A549 (cell line): ENCODE measurements around the gene CDHR2. TPM values are rescaled to one million over a fixed set of nuclear protein-coding genes. Genes with fewer than 3 reads are reported as not detected.

Experiments
- ATAC-seq, 2 experiments: fragments of 200-7000 bp in 1 of 2; fragments of >200 bp in 1 of 2; cut with Nextera tagmentation in 1 of 2; cut with Tn5 transposase in 1 of 2; 3 replicates each; pipeline versions ENCODE4 v1.8.0 to v1.9.1; 2018 to 2020; ENCODE audit warnings: mild to moderate bottlenecking in 1 of 2, moderate library complexity in 1 of 2
- CTCF ChIA-PET: fragments of 300-600 bp; sonication (Branson Sonifier 250); formaldehyde crosslinking; extraction: SDS; loops from one replicate; lab custom pipeline; 2021; ENCODE audit warnings: antibody characterized with exemption, inconsistent platforms; lab: Yijun Ruan, JAX
- POLR2A ChIA-PET: fragments of 350-600 bp; formaldehyde crosslinking; extraction: SDS; loops from one replicate; lab custom pipeline; 2021; ENCODE audit warnings: antibody characterized with exemption, inconsistent platforms; lab: Yijun Ruan, JAX
- DNase-seq, 2 experiments: peaks; one replicate each; pipeline versions ENCODE4 v3.0.0 to v3.0.0-alpha.2; 2011 to 2016; ENCODE audit warnings: low read depth in 1 of 2, low spot score in 1 of 2
- FAIRE-seq: peaks from 2 replicates; lab custom pipeline; 2011; peaks lifted over from hg19 to GRCh38; lab: Jason Lieb, UNC
- H3K27ac ChIP-seq, 2 experiments: fragments of >200 bp; sonication (Bioruptor Twin); formaldehyde crosslinking; 3 replicates each; pipeline ENCODE4 v1.5.1; 2016 to 2017
- H3K4me1 ChIP-seq: fragments of >200 bp; sonication (Bioruptor Twin); formaldehyde crosslinking; 3 replicates; pipeline ENCODE4 v1.6.1; 2016
- H3K4me2 ChIP-seq: fragments of >200 bp; sonication (Bioruptor Twin); formaldehyde crosslinking; 3 replicates; pipeline ENCODE4 v1.6.1; 2016
- H3K4me3 ChIP-seq: fragments of >200 bp; sonication (Bioruptor Twin); formaldehyde crosslinking; 3 replicates; pipeline ENCODE4 v1.5.1; 2016
- H3K9me3 ChIP-seq: fragments of >200 bp; sonication (Bioruptor Twin); formaldehyde crosslinking; 3 replicates; pipeline ENCODE4 v1.6.1; 2016
- ATOH8 ChIP-seq: fragments of 250-450 bp; sonication (Bioruptor Pico); IDR thresholded peaks from 2 replicates; pipeline ENCODE4 v1.5.0; 2020; ENCODE audit warnings: low read depth, mild to moderate bottlenecking, moderate library complexity
- BHLHE40 ChIP-seq: IDR thresholded peaks from 2 replicates; pipeline ENCODE4 v1.6.1; 2012; ENCODE audit warnings: low read depth, low read length, inconsistent platforms
- CHD2 ChIP-seq: fragments of 150-350 bp; IDR thresholded peaks from 2 replicates; pipeline ENCODE4 v1.6.1; 2014; ENCODE audit warnings: low read length; ENCODE audit not compliant: partially characterized antibody
- FOSB ChIP-seq: fragments of 250-450 bp; sonication (Bioruptor Pico); IDR thresholded peaks from 2 replicates; pipeline ENCODE4 v1.5.0; 2020; ENCODE audit warnings: mild to moderate bottlenecking, moderate library complexity
- GATA3 ChIP-seq: IDR thresholded peaks from 2 replicates; pipeline ENCODE4 v1.6.1; 2012; ENCODE audit warnings: borderline replicate concordance
- HEYL ChIP-seq: fragments of 250-450 bp; sonication (Bioruptor Pico); IDR thresholded peaks from 2 replicates; pipeline ENCODE4 v1.8.0; 2021; ENCODE audit warnings: mild to moderate bottlenecking, moderate library complexity
- HOXB13 ChIP-seq: fragments of 250-450 bp; sonication (Bioruptor Pico); IDR thresholded peaks from 2 replicates; pipeline ENCODE4 v1.5.0; 2020; ENCODE audit warnings: low read depth, mild to moderate bottlenecking, moderate library complexity
- HOXB5 ChIP-seq: fragments of 250-450 bp; sonication (Bioruptor Pico); IDR thresholded peaks from 2 replicates; pipeline ENCODE4 v1.5.0; 2020; ENCODE audit warnings: mild to moderate bottlenecking, moderate library complexity
- JUN ChIP-seq, 2 experiments: fragments of >200 bp; sonication (Bioruptor Twin); formaldehyde crosslinking; IDR thresholded peaks; 2 replicates in 1 of 2; 3 replicates in 1 of 2; pipeline ENCODE4 v1.6.1; 2016 to 2017
- KDM1A ChIP-seq: fragments of 200-600 bp; sonication (generic); IDR thresholded peaks from 2 replicates; pipeline ENCODE4 v1.6.1; 2016; ENCODE audit warnings: low read depth, mild to moderate bottlenecking
- KDM5A ChIP-seq: fragments of 200-600 bp; sonication (generic); IDR thresholded peaks from 2 replicates; pipeline ENCODE4 v1.6.1; 2016; ENCODE audit warnings: antibody characterized with exemption, mild to moderate bottlenecking
- MAZ ChIP-seq: fragments of 150-350 bp; IDR thresholded peaks from 2 replicates; pipeline ENCODE4 v1.6.1; 2014; ENCODE audit warnings: antibody characterized with exemption, low read depth, low read length, borderline replicate concordance
- MYC ChIP-seq: IDR thresholded peaks from 2 replicates; pipeline ENCODE4 v1.6.1; 2012; ENCODE audit warnings: mild to moderate bottlenecking, inconsistent platforms, low read length, improper control_type of control experiment, borderline replicate concordance
- NPAS2 ChIP-seq: fragments of 250-450 bp; sonication (Bioruptor Pico); IDR thresholded peaks from 2 replicates; pipeline ENCODE4 v1.8.0; 2022; ENCODE audit warnings: mild to moderate bottlenecking, moderate library complexity, borderline replicate concordance
- NR3C1 ChIP-seq: fragments of >200 bp; sonication (Bioruptor Twin); formaldehyde crosslinking; IDR thresholded peaks from 3 replicates; pipeline ENCODE4 v1.6.1; 2017
- PBX3 ChIP-seq: IDR thresholded peaks from 2 replicates; pipeline ENCODE4 v1.6.1; 2012
- RAD21 ChIP-seq, 2 experiments: fragments of >200 bp in 1 of 2; sonication (Bioruptor Twin) in 1 of 2; formaldehyde crosslinking in 1 of 2; IDR thresholded peaks in 1 of 2; conservative IDR thresholded peaks in 1 of 2; 2 replicates in 1 of 2; 3 replicates in 1 of 2; pipeline ENCODE4 v1.6.1; 2012 to 2018; ENCODE audit warnings: inconsistent platforms in 1 of 2
- RNF2 ChIP-seq: fragments of 200-600 bp; sonication (generic); IDR thresholded peaks from 2 replicates; pipeline ENCODE4 v1.6.1; 2016; ENCODE audit warnings: low read depth, mild to moderate bottlenecking, antibody characterized with exemption, moderate library complexity, borderline replicate concordance
- SREBF2 ChIP-seq: fragments of 450-650 bp; IDR thresholded peaks from 2 replicates; pipeline ENCODE4 v1.6.1; 2014; ENCODE audit warnings: mild to moderate bottlenecking, moderate library complexity
- ZC3H11A ChIP-seq: fragments of 450-650 bp; IDR thresholded peaks from 2 replicates; pipeline ENCODE4 v1.6.1; 2014; ENCODE audit warnings: antibody characterized with exemption, mild to moderate bottlenecking
- ZNF302 ChIP-seq: fragments of 250-450 bp; sonication (Bioruptor Pico); IDR thresholded peaks from 2 replicates; pipeline ENCODE4 v1.9.0; 2021; ENCODE audit warnings: inconsistent platforms, mild to moderate bottlenecking, moderate library complexity
- ZSCAN20 ChIP-seq: fragments of 250-450 bp; sonication (Bioruptor Pico); IDR thresholded peaks from 2 replicates; pipeline ENCODE4 v1.8.0; 2022; ENCODE audit warnings: mild to moderate bottlenecking, moderate library complexity
- WGBS: methylation state at CpG from one replicate; pipeline ENCODE4 v1.1.6; 2017; ENCODE audit errors: missing lambda C conversion rate; 5-methylcytosine and 5-hydroxymethylcytosine counted together
- polyA plus RNA-seq, 4 experiments: library from polyadenylated mRNA; depleted of rRNA in 3 of 4; stranded (reverse); fragments of >200 nt; fragmentation: RNase III in 1 of 4; extraction: RNeasy Plus Mini Kit Qiagen cat#74134 plus additional on column Dnase treatment in 1 of 4; gene quantifications; 2 replicates in 3 of 4; 3 replicates in 1 of 4; pipeline ENCODE4 v1.2.3, GENCODE V29; 2011 to 2017
- TF ChIP-seq, protein P1 (sequence below): fragments of 450-650 bp; IDR thresholded peaks from 2 replicates; pipeline ENCODE4 v1.6.1; 2014; ENCODE audit warnings: antibody characterized with exemption
- TF ChIP-seq, protein P2 (sequence below): fragments of >200 bp; sonication (Bioruptor Twin); formaldehyde crosslinking; IDR thresholded peaks from 3 replicates; pipeline ENCODE4 v1.5.1; 2016

The CDHR2 gene
- polyA plus RNA-seq, 2 of the 4 experiments (the other 2 are of a cell fraction): 0.09 TPM; not detected in 1

GRCh38 chr5:176532795-176533194 is 16.3 kb upstream of the CDHR2 start:
- FAIRE-seq (no peak), ATAC-seq (no peak), DNase-seq (no peak)
- Histone ChIP-seq H3K4me3 (no peak overlapping the region), H3K9me3 (no peaks in the 10 kb centered on the region), H3K4me2 (peak overlapping the region; percentile 97; the same call in 1 of the 3 replicates), H3K4me1 (peaks cover 40% of the 10 kb centered on the region), H3K27ac (peak overlapping the region in 1 of 2 experiments; percentile 95; a peak in 3 of 6 replicates)
- CTCF ChIA-PET: interaction anchor here (0.6 to 2.2 kb wide), 8 partner anchors 9 to 117 kb away, joined by 3 to 10 read pairs (median 3); partner anchors contain the start of gene CLTB
- 97% methylated on average over 8 of the region's 9 CpGs for WGBS
- POLR2A ChIA-PET: no interaction called here
- TF ChIP-seq ZNF302 (CRISPR knock-in tag) (no peak), CHD2 (no peak), ATOH8 (CRISPR knock-in tag) (no peak), NR3C1 (no peak), HOXB13 (CRISPR knock-in tag) (no peak), SREBF2 (no peak), KDM5A (no peak), FOSB (CRISPR knock-in tag) (no peak), JUN (IDR thresholded peaks at IDR 0.05) (no peak), NPAS2 (CRISPR knock-in tag) (no peak)
- TF ChIP-seq, protein P1, sequence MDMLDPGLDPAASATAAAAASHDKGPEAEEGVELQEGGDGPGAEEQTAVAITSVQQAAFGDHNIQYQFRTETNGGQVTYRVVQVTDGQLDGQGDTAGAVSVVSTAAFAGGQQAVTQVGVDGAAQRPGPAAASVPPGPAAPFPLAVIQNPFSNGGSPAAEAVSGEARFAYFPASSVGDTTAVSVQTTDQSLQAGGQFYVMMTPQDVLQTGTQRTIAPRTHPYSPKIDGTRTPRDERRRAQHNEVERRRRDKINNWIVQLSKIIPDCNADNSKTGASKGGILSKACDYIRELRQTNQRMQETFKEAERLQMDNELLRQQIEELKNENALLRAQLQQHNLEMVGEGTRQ: no peak
- TF ChIP-seq, protein P2, sequence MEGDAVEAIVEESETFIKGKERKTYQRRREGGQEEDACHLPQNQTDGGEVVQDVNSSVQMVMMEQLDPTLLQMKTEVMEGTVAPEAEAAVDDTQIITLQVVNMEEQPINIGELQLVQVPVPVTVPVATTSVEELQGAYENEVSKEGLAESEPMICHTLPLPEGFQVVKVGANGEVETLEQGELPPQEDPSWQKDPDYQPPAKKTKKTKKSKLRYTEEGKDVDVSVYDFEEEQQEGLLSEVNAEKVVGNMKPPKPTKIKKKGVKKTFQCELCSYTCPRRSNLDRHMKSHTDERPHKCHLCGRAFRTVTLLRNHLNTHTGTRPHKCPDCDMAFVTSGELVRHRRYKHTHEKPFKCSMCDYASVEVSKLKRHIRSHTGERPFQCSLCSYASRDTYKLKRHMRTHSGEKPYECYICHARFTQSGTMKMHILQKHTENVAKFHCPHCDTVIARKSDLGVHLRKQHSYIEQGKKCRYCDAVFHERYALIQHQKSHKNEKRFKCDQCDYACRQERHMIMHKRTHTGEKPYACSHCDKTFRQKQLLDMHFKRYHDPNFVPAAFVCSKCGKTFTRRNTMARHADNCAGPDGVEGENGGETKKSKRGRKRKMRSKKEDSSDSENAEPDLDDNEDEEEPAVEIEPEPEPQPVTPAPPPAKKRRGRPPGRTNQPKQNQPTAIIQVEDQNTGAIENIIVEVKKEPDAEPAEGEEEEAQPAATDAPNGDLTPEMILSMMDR: no peak

GRCh38 chr5:176533390-176533789 is 15.8 kb upstream of the CDHR2 start:
- 68% methylated on average over 8 of the region's 8 CpGs for WGBS
- ChIA-PET CTCF (interaction anchor here (0.6 to 2.1 kb wide), 8 partner anchors 9 to 85 kb away, joined by 3 to 13 read pairs (median 3); partner anchors contain the start of gene FAF2), POLR2A (interaction anchor here (0.7 kb wide), 1 partner anchor 15 kb away, joined by 3 read pairs; no protein-coding TSS in a partner anchor)
- TF ChIP-seq KDM1A: no peak
- TF ChIP-seq HOXB13 (CRISPR knock-in tag): no peak
- TF ChIP-seq HOXB5 (CRISPR knock-in tag): no peak
- TF ChIP-seq MAZ: no peak
- TF ChIP-seq SREBF2: no peak
- TF ChIP-seq BHLHE40: no peak
- no peak for TF ChIP-seq MYC
- no peak for TF ChIP-seq PBX3
- TF ChIP-seq, protein P1: no peak
- no peak for TF ChIP-seq ZNF302 (CRISPR knock-in tag)
- no peak for TF ChIP-seq GATA3
- TF ChIP-seq RAD21 (conservative IDR thresholded peaks at IDR 0.05 in 1 of 2, IDR thresholded peaks at IDR 0.05 in 1 of 2): no peak
- no peak for TF ChIP-seq ZC3H11A
- no peak for TF ChIP-seq CHD2
- no peak for TF ChIP-seq ZSCAN20 (CRISPR knock-in tag)
- no peak for TF ChIP-seq FOSB (CRISPR knock-in tag)
- TF ChIP-seq HEYL (CRISPR knock-in tag): no peak
- TF ChIP-seq NPAS2 (CRISPR knock-in tag): no peak
- no peak for TF ChIP-seq RNF2
- ATAC-seq (no peak), FAIRE-seq (no peak), DNase-seq (no peak)
- no peaks in the 10 kb centered on the region for H3K9me3 ChIP-seq
- peaks cover 44% of the 10 kb centered on the region for H3K4me1 ChIP-seq
- H3K4me3 ChIP-seq: no peak overlapping the region
- peak overlapping the region in 1 of 2 experiments; percentile 95; a peak in 3 of 6 replicates for H3K27ac ChIP-seq
- peak overlapping the region; percentile 97; the same call in 2 of the 3 replicates for H3K4me2 ChIP-seq
